ENCODE measurements around the gene PIMREG.

The PIMREG gene

GRCh38 chr17:6474906-6475305 lies 30.7 kb downstream of the PIMREG start:
- TF ChIP-seq CTCF (IDR thresholded peaks at IDR 0.05), result no peak
- H3K4me2 ChIP-seq (ENCODE audit: low read length), result no peak overlapping the region
- H3K27ac ChIP-seq, result no peak overlapping the region
- H2AFZ ChIP-seq, result no peak overlapping the region
- no peaks in the 10 kb centered on the region for H3K79me2 ChIP-seq
- H3K4me1 ChIP-seq, result no peaks in the 10 kb centered on the region
- no peaks in the 10 kb centered on the region for H3K27me3 ChIP-seq (ENCODE audit: control insufficient read depth, insufficient read depth, low read length)
- H3K4me3 ChIP-seq (ENCODE audit: low read depth, low read length), result no peak overlapping the region
- no peaks in the 10 kb centered on the region for H3K36me3 ChIP-seq (ENCODE audit: control insufficient read depth, insufficient read depth, low read length)
- no peaks in the 10 kb centered on the region for H3K9me3 ChIP-seq (ENCODE audit: control insufficient read depth, low read length)
- no peak overlapping the region for H3K9ac ChIP-seq

GRCh38 chr17:6475411-6475810 lies 31.2 kb downstream of the PIMREG start:
- Histone ChIP-seq H3K4me1 (no peaks in the 10 kb centered on the region), H3K9ac (no peak overlapping the region), H3K4me2 (ENCODE audit: low read length) (no peak overlapping the region), H3K9me3 (ENCODE audit: control insufficient read depth, low read length) (no peaks in the 10 kb centered on the region), H3K79me2 (no peaks in the 10 kb centered on the region), H3K27me3 (ENCODE audit: control insufficient read depth, insufficient read depth, low read length) (no peaks in the 10 kb centered on the region), H3K36me3 (ENCODE audit: control insufficient read depth, insufficient read depth, low read length) (no peaks in the 10 kb centered on the region), H3K4me3 (ENCODE audit: low read depth, low read length) (no peak overlapping the region), H3K27ac (no peak overlapping the region), H2AFZ (no peak overlapping the region)
- TF ChIP-seq CTCF (IDR thresholded peaks at IDR 0.05), result no peak

GRCh38 chr17:6476076-6476809 lies 32.0 kb downstream of the PIMREG start:
- TF ChIP-seq CTCF (IDR thresholded peaks at IDR 0.05), result no peak
- Histone ChIP-seq H3K27me3 (ENCODE audit: control insufficient read depth, insufficient read depth, low read length) (no peaks in the 10 kb centered on the region), H3K79me2 (no peaks in the 10 kb centered on the region), H3K4me3 (ENCODE audit: low read depth, low read length) (no peak overlapping the region), H3K27ac (no peak overlapping the region), H3K4me2 (ENCODE audit: low read length) (no peak overlapping the region), H3K9me3 (ENCODE audit: control insufficient read depth, low read length) (no peaks in the 10 kb centered on the region), H3K4me1 (no peaks in the 10 kb centered on the region), H2AFZ (no peak overlapping the region), H3K9ac (no peak overlapping the region), H3K36me3 (ENCODE audit: control insufficient read depth, insufficient read depth, low read length) (no peaks in the 10 kb centered on the region)

GRCh38 chr17:6476810-6477179 lies 32.5 kb downstream of the PIMREG start:
- no peaks in the 10 kb centered on the region for H3K36me3 ChIP-seq (ENCODE audit: control insufficient read depth, insufficient read depth, low read length)
- no peak for TF ChIP-seq CTCF (IDR thresholded peaks at IDR 0.05)

GRCh38 chr17:6477831-6478383 lies 33.7 kb downstream of the PIMREG start:
- Histone ChIP-seq H3K4me1 (no peaks in the 10 kb centered on the region), H3K4me3 (ENCODE audit: low read depth, low read length) (no peak overlapping the region), H3K27me3 (ENCODE audit: control insufficient read depth, insufficient read depth, low read length) (no peaks in the 10 kb centered on the region), H3K27ac (no peak overlapping the region), H3K36me3 (ENCODE audit: control insufficient read depth, insufficient read depth, low read length) (no peaks in the 10 kb centered on the region), H2AFZ (no peak overlapping the region), H3K9me3 (ENCODE audit: control insufficient read depth, low read length) (no peaks in the 10 kb centered on the region), H3K9ac (no peak overlapping the region), H3K4me2 (ENCODE audit: low read length) (no peak overlapping the region), H3K79me2 (no peaks in the 10 kb centered on the region)
- TF ChIP-seq CTCF (IDR thresholded peaks at IDR 0.05), result no peak

More at GRCh38 chr17:6476810-6477179, 32.5 kb downstream of the PIMREG start:
- Histone ChIP-seq H3K27ac (no peak overlapping the region), H3K4me3 (ENCODE audit: low read depth, low read length) (no peak overlapping the region), H3K27me3 (ENCODE audit: control insufficient read depth, insufficient read depth, low read length) (no peaks in the 10 kb centered on the region), H3K4me2 (ENCODE audit: low read length) (no peak overlapping the region), H3K4me1 (no peaks in the 10 kb centered on the region), H3K79me2 (no peaks in the 10 kb centered on the region), H3K9me3 (ENCODE audit: control insufficient read depth, low read length) (no peaks in the 10 kb centered on the region), H3K9ac (no peak overlapping the region), H2AFZ (no peak overlapping the region)

All from parathyroid adenoma (tissue), 2 donors.